NCI-H345 treated with DMSO at 0.1 percent for 48 hours (cell line): Measurements from ENCODE around the gene BMI1.
A peak's percentile ranks its signal among the peaks of the same experiment; 100 is the strongest.
"Not testable (repeated sequence)": the region's sequence is repeated elsewhere in the genome, so short reads cannot be mapped to it uniquely, and the experiment has no call there.

Experiments used
- DNase-seq: peaks from one replicate; lab custom pipeline; 2025; ENCODE audit not compliant: unreplicated experiment; lab: John Stamatoyannopoulos, UW

BMI1 gene

DNA sequence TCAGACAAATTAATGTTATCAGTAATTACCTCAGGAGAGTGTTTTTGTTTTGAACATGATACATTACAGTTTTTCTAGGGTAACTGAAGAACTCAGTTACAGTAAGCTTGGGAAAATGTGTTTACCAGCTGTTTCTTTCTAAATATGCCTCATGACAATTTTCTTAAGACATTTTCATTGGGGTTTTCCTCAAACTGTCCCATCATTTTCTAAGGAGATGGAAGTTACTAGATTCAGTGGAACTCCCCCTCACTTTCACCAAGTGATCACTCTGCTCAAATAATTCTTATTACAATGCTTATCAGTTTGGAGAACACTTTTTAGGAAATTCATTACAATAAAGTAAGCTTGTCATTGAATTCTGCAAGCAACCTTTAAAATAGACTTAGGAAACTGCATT is 18.0 kb downstream of the BMI1 start:
- DNase-seq, result no peak

DNA sequence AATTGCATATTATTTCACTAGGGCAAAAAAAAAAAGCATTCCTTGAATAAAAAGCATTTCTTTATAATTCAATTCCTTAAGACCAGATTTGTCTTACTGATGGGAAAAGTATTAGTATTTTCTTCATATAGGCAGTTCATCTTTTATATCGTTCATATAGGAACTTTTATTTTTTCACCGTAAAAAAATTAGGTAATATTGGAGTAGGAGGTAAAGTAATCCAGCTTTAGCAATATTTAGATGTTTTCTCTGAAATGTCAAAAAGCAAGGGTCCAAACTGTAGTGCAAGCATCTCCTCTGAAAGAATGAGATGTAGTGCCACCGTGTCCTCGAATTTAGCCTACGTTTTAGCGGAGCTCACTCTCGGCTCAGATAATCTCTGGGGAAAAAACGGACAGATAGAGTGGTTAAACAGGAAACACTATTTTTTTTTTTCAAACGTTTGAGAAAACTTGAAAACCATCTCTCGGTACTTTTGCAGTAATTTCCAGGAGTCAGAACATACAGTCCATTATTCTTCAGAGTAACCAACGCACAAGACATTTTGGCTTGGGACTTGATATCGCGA is 18.9 kb downstream of the BMI1 start:
- DNase-seq, result peak; percentile 53

DNA sequence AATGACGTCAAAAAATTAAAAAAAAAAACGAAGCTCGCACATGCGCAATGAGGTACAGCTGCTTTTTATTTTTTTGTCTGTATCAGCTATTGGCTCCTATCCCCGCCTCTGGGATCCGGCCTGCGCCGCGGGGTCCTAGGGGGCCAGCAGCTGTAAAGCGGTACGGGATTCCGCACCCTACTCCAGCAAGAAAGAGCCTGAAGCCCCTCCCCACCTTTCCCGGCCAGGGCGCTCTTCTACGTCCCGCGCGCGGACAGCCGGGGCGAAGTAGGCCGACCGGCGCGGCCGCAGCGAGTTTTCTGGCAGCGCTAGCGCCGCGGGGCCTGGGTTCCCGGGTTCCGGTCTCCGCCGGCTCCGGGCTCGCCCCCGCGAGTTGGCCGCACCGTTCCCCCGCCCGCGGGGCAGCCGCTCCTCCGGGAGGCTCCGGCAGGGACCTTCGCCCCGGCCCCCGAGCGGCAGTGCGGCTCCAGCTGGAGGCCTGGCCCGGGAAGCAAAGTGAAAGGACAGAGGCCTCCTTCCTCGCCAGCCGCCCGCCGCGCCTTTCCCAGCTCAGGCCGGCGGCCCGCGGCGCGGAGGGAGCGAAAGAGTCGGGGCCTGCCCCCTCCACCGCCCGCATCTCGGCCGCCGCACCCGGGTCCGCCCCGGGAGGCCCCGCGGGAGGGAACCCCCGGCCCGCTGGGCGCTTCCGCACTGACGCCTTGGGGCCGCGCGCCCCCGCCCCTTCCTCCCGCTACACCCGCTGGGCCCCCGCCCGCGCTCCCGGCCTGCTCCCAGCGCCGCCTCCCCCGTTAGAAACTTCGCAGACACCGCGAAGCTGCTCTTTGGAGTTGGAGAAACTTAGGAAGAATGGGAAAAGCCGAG is 19.7 kb downstream of the BMI1 start:
- DNase-seq, result no peak

DNA sequence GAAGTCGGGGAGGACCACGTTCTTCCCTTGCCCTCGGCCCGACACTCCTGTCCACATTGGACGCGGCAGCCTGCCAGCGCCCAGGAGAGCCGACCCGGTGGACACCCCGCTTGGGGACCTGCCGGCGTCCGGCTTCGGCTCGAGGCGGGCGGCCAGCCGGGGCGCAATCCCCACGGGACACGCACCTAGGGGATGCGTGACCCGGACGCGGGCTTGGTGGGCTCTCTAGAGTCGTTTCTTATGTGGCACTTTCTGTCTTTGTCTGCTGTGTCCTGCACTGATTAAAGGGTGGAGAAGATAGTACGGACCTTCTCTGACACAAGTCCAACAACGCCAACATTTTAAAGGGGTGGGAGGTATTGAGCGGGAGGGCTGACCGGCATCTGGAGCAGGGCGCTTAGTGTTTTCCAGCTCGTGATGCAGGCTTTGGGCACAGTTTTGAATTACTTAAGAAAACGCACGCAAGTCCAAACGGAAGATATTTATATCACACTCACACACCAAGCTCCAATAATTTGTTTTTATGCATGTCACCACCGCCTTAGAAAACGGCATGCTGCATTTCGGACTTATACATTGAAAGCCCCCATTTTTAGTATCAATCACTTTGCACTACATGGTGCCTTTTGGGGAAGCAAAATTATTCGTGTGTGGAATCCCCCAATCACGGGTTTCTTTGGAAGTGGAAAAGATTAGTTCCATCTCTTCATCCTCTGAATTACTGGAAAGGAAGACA is 20.5 kb downstream of the BMI1 start:
- DNase-seq, result no peak

DNA sequence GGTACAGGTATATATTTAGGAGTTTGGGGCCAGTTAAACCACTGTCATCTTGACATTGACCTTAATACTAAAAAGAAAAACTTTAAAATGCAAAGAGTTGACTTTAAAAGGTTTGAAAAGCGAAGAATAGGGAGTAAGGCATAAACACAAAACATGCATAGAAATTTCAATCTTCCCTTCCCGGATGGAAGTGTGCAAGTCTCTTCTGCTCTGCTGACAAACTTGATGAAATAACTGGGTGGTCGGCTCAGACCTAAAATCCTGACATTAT is 21.0 kb downstream of the BMI1 start:
- no peak for DNase-seq

DNA sequence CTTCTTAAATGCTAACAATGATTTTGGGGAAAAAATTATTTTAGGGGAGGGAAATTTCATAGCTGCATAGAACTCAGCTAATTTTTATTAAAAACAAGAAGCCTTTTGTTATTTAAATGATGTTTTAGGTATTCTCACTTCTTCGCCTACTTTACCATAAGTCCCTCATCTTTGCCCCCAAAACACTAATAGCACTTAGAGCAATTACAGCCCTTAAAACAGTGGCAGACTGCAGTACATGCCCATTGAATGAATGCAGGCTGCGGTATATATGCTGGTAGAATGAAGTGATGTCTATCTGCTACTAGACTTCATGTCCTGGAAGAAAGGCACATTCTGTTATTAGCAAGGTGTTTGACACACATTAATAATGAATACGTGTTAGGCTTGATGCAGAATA is 21.5 kb downstream of the BMI1 start:
- no peak for DNase-seq

DNA sequence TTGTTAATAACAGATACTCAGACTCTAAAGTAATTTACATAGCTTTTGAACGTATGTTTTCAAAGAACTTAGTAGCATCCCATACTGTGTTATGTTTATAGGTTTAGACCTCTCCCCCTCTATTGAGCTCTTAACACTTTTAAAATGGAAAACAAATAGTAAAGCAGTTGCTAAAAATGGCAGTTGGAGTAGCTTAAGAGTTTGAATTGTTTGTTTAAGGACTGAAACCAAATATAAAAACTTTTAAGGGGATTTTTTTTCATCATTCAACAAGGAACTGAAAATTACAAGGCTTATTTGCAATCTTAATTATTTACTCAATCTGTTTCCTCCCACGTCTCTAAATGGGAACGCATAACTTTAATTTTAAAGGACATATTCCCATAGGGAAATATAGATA is 22.8 kb downstream of the BMI1 start:
- DNase-seq, result no peak

DNA sequence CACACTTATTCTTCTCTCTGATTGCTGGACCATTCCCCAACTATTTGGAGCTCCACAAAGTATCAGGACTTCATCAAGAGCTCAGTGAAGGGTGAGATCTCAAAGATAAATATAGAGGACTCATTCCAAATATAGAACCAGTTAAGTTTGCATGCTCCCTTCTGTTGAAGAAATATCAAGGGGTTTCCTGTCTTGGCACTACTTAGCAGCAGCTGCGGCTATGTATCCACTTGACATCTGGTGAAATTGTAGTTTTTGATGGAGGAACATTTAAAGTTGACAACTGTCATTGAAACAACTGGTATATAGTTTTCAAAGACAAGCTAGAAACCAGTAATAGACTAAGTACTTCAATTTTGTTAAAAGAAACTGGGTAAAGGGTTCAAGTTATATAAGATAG is 23.4 kb downstream of the BMI1 start:
- DNase-seq, result no peak

DNA sequence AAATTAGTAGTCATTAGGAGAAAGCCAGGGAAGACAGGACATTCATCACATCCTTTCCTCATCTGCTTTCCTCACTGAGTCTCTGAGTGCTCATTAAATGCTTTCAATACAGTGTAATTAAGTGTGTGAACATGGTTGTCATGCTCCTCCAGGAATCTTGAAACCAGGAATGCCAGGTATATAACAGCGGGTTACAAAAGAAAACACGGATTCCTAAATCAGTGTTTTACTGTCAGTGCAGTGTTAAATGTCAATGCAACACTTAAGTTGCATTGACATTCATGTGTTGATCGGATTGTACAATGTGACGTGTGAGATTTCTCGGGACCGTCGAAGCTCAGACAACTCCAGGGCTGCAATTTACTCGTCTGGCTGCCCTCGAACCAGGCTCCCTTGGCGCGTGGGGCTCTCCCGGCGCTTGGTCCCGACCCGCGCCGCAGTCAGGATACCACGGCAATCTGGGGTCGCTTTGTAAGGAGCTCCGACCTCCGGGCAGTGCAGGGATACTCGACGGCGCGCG is 23.9 kb downstream of the BMI1 start:
- peak; percentile 15 for DNase-seq

DNA sequence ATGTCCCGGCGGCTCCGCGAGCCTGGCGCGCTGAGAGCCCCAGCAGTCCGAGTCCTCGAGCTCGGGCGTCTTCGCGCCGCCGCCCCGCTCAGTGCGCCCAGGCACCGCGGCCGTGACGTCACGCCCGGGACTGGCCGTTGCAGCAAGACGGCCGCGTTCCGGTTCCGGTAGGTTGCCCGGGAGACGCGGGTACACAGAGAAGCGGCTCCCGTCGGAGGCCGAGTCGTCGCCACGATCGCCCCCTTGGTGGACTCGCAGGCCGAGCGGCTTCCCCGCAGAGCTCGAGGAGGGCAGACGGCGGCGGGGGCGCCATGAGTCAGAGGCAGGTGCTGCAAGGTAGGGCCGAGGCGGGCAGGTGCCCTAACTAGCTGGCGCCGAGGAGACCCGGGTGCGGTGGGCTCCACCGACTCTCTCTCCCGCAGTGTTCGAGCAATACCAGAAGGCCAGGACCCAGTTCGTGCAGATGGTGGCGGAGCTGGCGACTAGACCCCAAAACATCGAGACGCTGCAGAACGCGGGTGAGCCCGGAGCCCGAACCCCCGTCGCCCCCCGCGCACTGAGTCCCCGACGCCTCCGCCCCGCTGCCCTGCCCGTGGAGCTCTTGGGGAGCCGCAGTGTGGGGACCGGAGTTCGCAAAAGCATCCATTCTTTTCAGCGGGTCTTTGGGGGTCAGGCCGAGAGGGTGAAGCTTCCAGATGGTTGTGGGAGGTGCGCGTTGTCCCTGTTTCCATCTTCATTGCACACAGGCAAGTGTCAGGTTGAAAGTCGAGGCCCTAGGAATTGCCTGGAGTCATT is 24.6 kb downstream of the BMI1 start, which contains the start of gene SPAG6:
TSS of gene SPAG6 (plus strand) at position 196 of the 795 bp plus-strand sequence. CDS start at position 312, 116 bp downstream.
- DNase-seq, result peak; percentile 46

DNA sequence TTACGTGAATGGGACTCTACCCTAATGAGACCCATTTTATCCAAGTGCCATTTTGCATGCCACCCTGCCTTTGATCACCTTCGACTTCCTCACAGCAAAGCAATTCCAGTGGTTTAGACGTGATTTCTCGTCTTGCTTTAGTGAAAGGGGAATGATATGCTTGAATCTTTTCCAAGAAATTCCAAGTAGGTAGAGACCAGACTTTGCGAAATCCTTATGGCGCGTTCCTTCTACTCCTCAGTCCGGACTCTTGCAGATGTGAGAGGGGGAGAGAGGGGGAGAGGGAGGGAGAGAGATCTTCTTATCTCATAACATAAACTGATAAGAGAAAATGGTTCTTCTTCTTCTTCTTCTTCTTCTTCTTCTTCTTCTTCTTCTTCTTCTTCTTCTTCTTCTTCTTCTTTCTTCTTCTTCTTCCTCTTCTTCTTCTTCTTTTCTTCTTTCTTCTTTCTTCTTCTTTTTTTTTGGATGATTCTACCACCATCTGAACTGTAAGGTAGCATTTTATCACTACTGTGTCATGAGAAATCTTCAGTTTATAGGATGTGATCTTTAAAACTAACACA is 25.3 kb downstream of the BMI1 start:
- no peak for DNase-seq

DNA sequence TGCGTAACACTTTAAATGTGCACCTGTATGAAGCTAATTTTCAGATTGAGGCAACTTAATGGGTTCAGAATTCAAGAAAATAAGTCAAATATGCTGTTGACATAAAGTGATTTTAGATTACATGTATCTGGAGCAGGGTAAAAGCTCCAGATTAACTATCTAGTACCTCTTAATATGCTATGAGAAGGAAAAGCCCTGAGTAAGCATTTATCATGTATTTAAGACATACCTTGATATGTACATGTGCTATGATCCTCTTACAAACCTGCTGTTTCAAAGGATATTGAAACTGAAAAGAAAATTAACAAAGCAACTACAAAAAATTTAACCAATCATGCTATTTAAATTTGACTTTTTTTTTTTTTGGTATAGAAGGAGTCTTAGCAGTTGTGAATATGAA is 28.9 kb downstream of the BMI1 start:
- DNase-seq, result no peak

DNA sequence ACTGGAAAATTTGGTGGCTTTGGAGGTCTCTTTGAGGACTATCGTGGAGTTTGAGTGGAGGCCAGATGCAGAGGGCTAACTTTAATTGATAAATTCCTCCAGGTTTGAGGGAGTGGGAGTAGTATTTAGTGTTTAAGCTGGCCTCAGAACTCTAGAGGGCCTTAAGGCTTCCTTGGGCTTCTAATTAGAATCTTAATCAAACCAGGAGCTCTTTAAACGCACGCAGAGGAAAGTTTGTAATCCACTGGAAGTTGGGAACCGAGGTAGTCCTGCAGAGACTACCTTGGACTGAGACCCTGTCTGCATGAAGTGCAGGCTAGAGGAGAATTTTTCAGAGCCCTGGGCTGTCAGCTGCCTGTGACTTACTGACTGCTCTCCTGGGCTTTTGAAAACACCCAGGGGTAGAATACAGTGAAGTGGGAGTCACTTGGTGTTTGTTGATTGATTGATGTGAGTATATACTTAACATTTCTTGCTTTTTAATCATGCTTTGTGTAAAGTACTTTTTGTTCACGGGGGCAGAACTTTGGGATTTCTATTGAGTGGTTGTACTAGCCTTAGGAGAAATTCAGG is 30.3 kb downstream of the BMI1 start:
- no peak for DNase-seq

DNA sequence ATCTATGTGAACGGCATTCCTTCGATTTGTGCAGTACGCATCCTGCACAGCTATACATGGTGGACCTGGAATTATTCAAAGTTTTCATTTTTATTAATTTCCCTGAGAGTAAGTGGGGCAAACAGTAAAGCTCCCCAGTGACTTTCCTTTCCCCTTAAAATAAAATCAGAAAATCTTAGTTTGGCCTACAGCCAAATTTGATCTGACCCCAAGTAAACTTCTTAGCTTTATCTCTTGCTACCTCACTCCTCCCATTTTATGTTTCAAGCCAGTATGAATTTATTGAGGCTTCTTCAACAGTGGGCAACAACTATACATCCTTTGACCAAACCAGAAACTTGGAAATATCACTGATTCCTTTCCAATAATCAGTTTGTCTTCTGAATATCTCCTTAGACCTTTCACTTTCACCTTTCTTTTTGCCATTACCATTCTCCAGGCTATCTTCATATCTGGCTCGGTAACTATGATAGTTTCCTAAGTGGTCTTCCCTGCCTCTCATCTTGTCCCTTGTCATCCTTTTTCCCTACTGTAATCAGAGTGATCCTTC is 35.5 kb downstream of the BMI1 start:
- no peak for DNase-seq

DNA sequence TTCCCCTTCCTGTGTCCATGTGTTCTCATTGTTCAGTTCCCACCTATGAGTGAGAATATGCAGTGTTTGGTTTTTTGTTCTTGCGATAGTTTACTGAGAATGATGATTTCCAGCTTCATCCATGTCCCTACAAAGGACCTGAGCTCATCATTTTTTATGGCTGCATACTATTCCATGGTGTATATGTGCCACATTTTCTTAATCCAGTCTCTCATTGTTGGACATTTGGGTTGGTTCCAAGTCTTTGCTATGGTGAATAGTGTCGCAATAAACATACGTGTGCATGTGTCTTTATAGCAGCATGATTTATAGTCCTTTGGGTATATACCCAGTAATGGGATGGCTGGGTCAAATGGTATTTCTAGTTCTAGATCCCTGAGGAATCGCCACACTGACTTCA is 36.9 kb downstream of the BMI1 start:
- DNase-seq, result not testable (repeated sequence)

DNA sequence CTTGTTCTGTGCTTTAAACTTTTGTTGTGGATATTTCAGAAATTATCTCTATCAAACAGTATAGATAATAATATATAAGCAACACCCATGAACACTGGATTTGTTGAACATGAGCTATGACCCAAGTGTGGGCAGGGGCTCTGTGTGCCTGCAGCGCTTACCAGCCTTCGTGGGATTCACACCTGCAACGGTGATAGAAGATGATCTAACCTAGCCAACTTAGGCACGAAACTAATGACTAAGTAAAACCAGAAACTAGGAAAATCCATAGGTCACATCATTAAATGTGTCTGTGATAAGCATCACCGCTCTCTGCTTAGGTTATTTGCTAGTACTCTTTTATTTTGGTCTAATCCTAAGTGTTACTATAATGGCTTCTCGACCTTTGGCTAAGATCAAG is 42.4 kb downstream of the BMI1 start:
- DNase-seq, result no peak

DNA sequence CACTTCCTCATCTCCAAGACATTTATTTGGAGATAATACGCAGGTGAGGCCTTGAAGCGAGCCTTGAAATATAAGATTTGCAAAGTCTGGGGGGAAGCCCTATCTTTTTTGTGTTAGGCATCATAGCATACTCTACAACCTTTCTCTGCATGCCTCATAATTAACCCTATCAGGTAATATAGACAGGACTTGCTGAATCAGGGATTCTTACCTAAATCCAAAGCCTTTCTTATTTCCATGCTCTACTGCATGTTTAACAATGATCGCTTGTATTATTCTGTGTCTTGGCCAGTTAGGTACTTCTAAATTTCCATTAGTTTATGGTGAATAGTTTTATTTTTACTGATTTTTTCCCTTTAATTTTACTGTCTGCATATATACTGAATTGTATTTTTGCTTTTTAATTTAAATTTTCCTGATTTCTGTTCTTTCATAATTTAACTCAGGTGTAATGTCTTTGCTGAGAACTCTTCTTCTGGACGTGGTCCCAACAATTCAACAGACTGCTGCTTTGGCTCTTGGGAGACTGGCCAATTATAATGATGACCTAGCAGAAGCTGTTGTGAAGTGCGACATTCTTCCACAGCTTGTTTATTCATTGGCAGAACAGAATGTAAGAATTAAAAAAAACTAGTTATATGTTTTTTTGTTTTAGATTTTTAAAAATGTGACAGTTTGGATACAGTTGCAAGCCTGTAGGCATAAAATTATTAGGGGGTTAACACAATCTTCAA is 43.7 kb downstream of the BMI1 start:
- DNase-seq, result no peak

DNA sequence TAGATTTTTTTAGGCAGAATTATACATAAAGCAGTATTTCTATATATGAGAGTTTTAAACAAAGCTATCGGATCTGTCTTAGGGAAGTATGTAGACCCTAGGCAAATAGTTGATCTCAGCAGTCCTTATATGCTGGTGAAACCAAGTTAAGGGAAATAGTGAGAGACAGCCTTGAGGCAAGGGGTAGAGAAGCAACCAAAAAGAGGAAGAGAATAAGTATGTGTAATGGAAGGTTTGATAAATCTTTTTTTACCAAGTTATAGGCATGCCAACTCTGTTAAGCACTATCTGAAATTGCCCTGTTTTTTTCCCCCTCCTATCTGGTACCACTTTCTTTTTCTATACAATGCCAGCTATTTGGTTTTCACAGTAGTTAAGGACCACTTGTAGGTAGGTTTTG is 44.3 kb downstream of the BMI1 start:
- DNase-seq, result no peak

DNA sequence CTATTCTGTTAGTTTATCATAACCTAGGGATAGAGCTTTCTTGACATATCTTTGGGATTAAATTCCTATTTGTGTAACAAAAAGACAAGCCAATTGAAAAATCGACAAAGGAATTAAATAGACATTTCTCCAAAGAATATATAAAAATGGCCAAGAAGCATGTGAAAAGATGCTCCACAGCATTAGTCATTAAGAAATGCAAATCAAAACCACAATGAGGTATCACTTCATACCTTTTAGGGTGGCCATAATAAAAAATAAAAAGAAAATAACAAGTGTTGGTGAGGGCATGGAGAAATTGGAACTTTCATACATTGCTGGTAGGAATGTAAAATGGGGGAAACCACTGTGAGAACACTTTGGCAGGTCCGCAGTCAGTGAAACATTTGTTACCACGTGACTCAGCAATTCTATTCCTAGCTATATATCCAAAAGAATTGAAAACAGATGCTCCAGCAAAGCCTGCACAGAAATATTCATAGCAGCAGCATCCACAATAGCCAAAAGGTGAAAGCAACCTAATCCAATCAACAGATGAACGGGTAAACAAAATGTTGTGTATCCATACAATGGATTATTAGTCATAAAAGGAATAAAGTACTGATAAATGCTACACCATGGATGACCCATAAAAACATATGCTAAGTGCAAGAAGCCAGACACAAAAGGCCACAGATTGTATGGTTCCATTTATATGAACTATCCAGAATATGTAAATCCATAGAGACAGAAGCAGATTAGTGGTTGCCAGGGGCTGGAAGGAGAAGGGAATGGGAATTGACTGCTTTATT is 44.9 kb downstream of the BMI1 start:
- DNase-seq, result no peak
